HepG2 (cell line): ENCODE measurements around the gene LRFN2. TPM values are rescaled to one million over a fixed set of nuclear protein-coding genes. Genes with fewer than 3 reads are reported as not detected.

Experiments
- ATAC-seq: fragments of 200-7000 bp; cut with Tn5 transposase; 3 replicates; pipeline ENCODE4 v1.9.1; 2020; ENCODE audit warnings: mild to moderate bottlenecking, moderate library complexity
- BruUV-seq: library from RNA; stranded (reverse); fragments of 400-500 nt; replicated peaks from 2 replicates; lab custom pipeline; 2021; lab: Mats Ljungman, UMichigan
- CTCF ChIA-PET: fragments of 300-600 bp; formaldehyde crosslinking; extraction: SDS; loops from one replicate; lab custom pipeline; 2021; ENCODE audit warnings: low total read pairs, inconsistent platforms, low intra/inter-chr PET ratio; lab: Yijun Ruan, JAX
- POLR2A ChIA-PET: fragments of 350-600 bp; sonication (Branson Sonifier 250); formaldehyde crosslinking; loops from one replicate; lab custom pipeline; 2020; ENCODE audit warnings: antibody characterized with exemption, inconsistent platforms; lab: Yijun Ruan, JAX
- DNase-seq: peaks from one replicate; pipeline ENCODE4 v3.0.0-alpha.2; 2015; ENCODE audit warnings: low spot score
- FAIRE-seq: peaks from 3 replicates; lab custom pipeline; 2011; peaks lifted over from hg19 to GRCh38; lab: Jason Lieb, UNC
- H2AFZ ChIP-seq: one replicate; pipeline ENCODE4 v1.6.1; 2011; ENCODE audit warnings: low read length, inconsistent platforms
- H3K27ac ChIP-seq: fragments of 300-600 bp; 3 replicates; pipeline ENCODE4 v1.8.0; 2011; ENCODE audit warnings: mixed run types, mild to moderate bottlenecking, mixed read lengths, low read length, inconsistent platforms; ENCODE audit not compliant: insufficient read depth; ENCODE audit errors: extremely low read length
- H3K27me3 ChIP-seq, 2 experiments: fragments of 200-600 bp in 1 of 2; 2 replicates in 1 of 2; 3 replicates in 1 of 2; pipeline versions ENCODE4 v1.6.0 to v1.8.0; 2011; ENCODE audit warnings: low read length in 2 of 2, mild to moderate bottlenecking in 2 of 2, moderate library complexity in 2 of 2, inconsistent platforms in 1 of 2; ENCODE audit not compliant: insufficient read depth in 2 of 2, control insufficient read depth in 1 of 2
- H3K36me3 ChIP-seq, 2 experiments: fragments of 200-600 bp in 1 of 2; replicated peaks in 1 of 2; 2 replicates in 1 of 2; 3 replicates in 1 of 2; pipeline versions ENCODE4 v1.5.1 to v1.8.0; 2011; ENCODE audit warnings: low read length in 2 of 2, inconsistent platforms in 1 of 2; ENCODE audit not compliant: insufficient read depth in 2 of 2, control insufficient read depth in 1 of 2
- H3K4me1 ChIP-seq: 2 replicates; pipeline ENCODE4 v1.5.1; 2012; ENCODE audit warnings: low read length, inconsistent platforms; ENCODE audit not compliant: insufficient read depth
- H3K4me2 ChIP-seq: 2 replicates; pipeline ENCODE4 v1.6.0; 2011; ENCODE audit warnings: low read depth, low read length, inconsistent platforms
- H3K4me3 ChIP-seq, 3 experiments: fragments of 200-600 bp in 1 of 3; sonication (generic), shearing (Covaris generic) in 1 of 3; replicated peaks in 1 of 3; 2 replicates each; pipeline ENCODE4 v1.5.1; 2011 to 2016; ENCODE audit warnings: low read length in 3 of 3, inconsistent platforms in 2 of 3, low read depth in 2 of 3, mild to moderate bottlenecking in 2 of 3, control low read depth in 1 of 3, mixed read lengths in 1 of 3; ENCODE audit not compliant: insufficient read depth in 1 of 3
- H3K79me2 ChIP-seq: one replicate; pipeline ENCODE4 v1.6.1; 2011; ENCODE audit warnings: low read length, inconsistent platforms; ENCODE audit not compliant: insufficient read depth
- H3K9ac ChIP-seq: 2 replicates; pipeline ENCODE4 v1.6.0; 2011; ENCODE audit warnings: mild to moderate bottlenecking, low read depth, low read length, inconsistent platforms; ENCODE audit not compliant: insufficient read depth
- H3K9me3 ChIP-seq: 2 replicates; pipeline ENCODE4 v1.5.1; 2012; ENCODE audit warnings: mild to moderate bottlenecking, low read length
- H4K20me1 ChIP-seq: 2 replicates; pipeline ENCODE4 v1.6.0; 2011; ENCODE audit warnings: inconsistent platforms, mild to moderate bottlenecking, low read length, moderate library complexity; ENCODE audit not compliant: insufficient read depth
- CBX5 ChIP-seq: sonication (generic); formaldehyde crosslinking; IDR thresholded peaks from 2 replicates; pipeline ENCODE4 v1.4.0; 2020; ENCODE audit warnings: missing genetic modification reagents, borderline replicate concordance
- MYPOP ChIP-seq: sonication (generic); formaldehyde crosslinking; IDR thresholded peaks from 2 replicates; pipeline ENCODE4 v1.8.1; 2023; ENCODE audit warnings: mild to moderate bottlenecking, moderate library complexity, missing genetic modification reagents
- NFKB2 ChIP-seq: sonication (generic); formaldehyde crosslinking; IDR thresholded peaks from 2 replicates; pipeline ENCODE4 v1.4.0; 2020; ENCODE audit warnings: missing genetic modification reagents, borderline replicate concordance
- RBFOX2 ChIP-seq: fragments of 200-400 bp; formaldehyde crosslinking; IDR thresholded peaks from 2 replicates; pipeline ENCODE4 v1.6.1; 2017; ENCODE audit warnings: low read depth, mild to moderate bottlenecking, low read length
- RFX1 ChIP-seq: fragments of 450-650 bp; IDR thresholded peaks from 2 replicates; pipeline ENCODE4 v1.6.1; 2017
- ZNF205 ChIP-seq: IDR thresholded peaks from 2 replicates; pipeline ENCODE4 v1.6.1; 2018; ENCODE audit warnings: missing biosample characterization, missing genetic modification reagents
- ZNF24 ChIP-seq: fragments of 450-650 bp; IDR thresholded peaks from 2 replicates; pipeline ENCODE4 v1.6.1; 2017; ENCODE audit warnings: antibody characterized with exemption, mild to moderate bottlenecking
- ZNF350 ChIP-seq: sonication (generic); formaldehyde crosslinking; IDR thresholded peaks from 2 replicates; pipeline ENCODE4 v1.4.0; 2020; ENCODE audit warnings: mild to moderate bottlenecking, low read depth, missing genetic modification reagents, borderline replicate concordance
- ZNF724P ChIP-seq: sonication (generic); formaldehyde crosslinking; IDR thresholded peaks from 2 replicates; pipeline ENCODE4 v1.8.0; 2022; ENCODE audit warnings: missing genetic modification reagents, borderline replicate concordance
- ZSCAN5A ChIP-seq: sonication (generic); formaldehyde crosslinking; IDR thresholded peaks from 2 replicates; pipeline ENCODE4 v1.8.0; 2022; ENCODE audit warnings: mild to moderate bottlenecking, missing genetic modification reagents, borderline replicate concordance
- WGBS: methylation state at CpG from one replicate; pipeline ENCODE4 v1.1.6; 2017; ENCODE audit warnings: low lambda C conversion rate; 5-methylcytosine and 5-hydroxymethylcytosine counted together
- in situ Hi-C: cut with HindIII; loops from 2 replicates; pipeline ENCODE4 v1.10.0; 2017; ENCODE audit warnings: low pct_unique_long_range_greater_than_20kb; ENCODE audit not compliant: extremely low pct_ligation_motif_present
- intact Hi-C: fragments of 100-400 bp; cut with micrococcal nuclease; formaldehyde crosslinking; loops from one replicate; pipeline ENCODE4 v1.10.0; 2022; ENCODE audit not compliant: unreplicated experiment
- polyA plus RNA-seq, 8 experiments: library from polyadenylated mRNA; depleted of rRNA in 3 of 8; stranded (reverse) in 7 of 8; unstranded in 1 of 8; fragments of >200 nt; fragmentation: Illumina TruSeq in 4 of 8; extraction: Trizol in 4 of 8; gene quantifications; 2 replicates each; pipeline versions ENCODE4 v1.2.1 to v1.2.3, GENCODE V29; 2011 to 2016; ENCODE audit warnings: low read depth in 4 of 8, missing spikeins in 1 of 8, mixed read lengths in 1 of 8; ENCODE audit not compliant: insufficient read depth in 1 of 8
- total RNA-seq, 5 experiments: library from RNA; depleted of rRNA; stranded (reverse); fragments of >200 nt; fragmentation: Illumina TruSeq; extraction: Trizol; gene quantifications; 2 replicates each; pipeline ENCODE4 v1.2.3, GENCODE V29; 2016; ENCODE audit warnings: low read depth in 1 of 5
- TF ChIP-seq, protein P1 (sequence below): sonication (generic); formaldehyde crosslinking; IDR thresholded peaks from 2 replicates; pipeline ENCODE4 v1.9.0; 2021; ENCODE audit warnings: missing genetic modification reagents, mild to moderate bottlenecking, borderline replicate concordance

The LRFN2 gene
- total and polyA plus RNA-seq, 2 of the 13 experiments (the other 11 are each of a cell fraction or from before 2014, with no cell fraction given) = not detected

DNA sequence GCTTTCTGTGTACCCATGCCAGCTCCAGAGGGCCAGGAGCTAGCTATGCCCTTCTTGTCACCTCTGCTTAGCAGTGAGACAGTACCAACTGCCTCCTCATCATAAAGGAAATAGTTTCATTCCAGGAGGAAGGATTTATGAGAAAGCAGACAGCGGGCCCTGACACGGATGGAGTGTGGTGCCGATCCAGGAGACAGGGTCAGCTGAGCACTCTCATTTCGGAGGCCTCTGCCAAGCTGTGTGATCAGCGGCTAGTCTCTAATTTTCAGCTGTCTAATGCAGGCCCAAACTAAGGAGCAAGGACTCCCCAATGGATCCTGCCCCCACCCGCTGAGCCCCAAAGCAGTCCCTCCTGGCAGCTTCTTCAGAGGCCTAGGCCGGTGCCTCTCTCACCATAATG, 103.1 kb downstream of the LRFN2 start (continued):
- TF ChIP-seq MYPOP = no peak
- TF ChIP-seq ZNF205 (CRISPR knock-in tag) = no peak
- TF ChIP-seq ZNF24 = no peak
- no peak for TF ChIP-seq ZSCAN5A
- TF ChIP-seq ZNF724P = no peak
- TF ChIP-seq ZNF350 (CRISPR knock-in tag) = no peak
- no peak for TF ChIP-seq NFKB2
- TF ChIP-seq RBFOX2 = no peak
- TF ChIP-seq, protein P1, sequence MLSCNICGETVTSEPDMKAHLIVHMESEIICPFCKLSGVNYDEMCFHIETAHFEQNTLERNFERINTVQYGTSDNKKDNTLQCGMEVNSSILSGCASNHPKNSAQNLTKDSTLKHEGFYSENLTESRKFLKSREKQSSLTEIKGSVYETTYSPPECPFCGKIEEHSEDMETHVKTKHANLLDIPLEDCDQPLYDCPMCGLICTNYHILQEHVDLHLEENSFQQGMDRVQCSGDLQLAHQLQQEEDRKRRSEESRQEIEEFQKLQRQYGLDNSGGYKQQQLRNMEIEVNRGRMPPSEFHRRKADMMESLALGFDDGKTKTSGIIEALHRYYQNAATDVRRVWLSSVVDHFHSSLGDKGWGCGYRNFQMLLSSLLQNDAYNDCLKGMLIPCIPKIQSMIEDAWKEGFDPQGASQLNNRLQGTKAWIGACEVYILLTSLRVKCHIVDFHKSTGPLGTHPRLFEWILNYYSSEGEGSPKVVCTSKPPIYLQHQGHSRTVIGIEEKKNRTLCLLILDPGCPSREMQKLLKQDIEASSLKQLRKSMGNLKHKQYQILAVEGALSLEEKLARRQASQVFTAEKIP (CRISPR knock-in tag) = no peak

DNA sequence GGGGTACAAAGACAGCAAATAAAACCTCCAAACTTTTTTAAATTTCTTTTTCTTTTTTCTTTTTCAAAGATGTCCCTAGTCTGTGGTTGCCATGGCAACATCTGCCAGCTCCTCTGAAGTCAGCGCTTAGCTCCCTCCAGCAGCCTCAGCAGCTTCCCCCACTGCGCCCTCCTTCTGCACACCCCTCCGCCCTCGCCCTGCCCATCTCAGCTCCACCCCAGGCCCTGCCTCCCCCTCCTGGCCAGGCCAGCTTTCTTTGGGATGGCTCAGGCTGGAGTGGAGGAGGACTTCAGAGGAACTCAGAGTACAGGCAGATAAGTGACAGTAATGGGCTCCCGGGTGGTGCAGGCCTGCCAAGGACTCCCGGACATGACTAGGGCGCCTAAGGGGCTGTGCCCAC, 104.6 kb downstream of the LRFN2 start:
- TF ChIP-seq RFX1 = peak; percentile 28; the same call in 1 of the 2 replicates
- TF ChIP-seq CBX5 (CRISPR knock-in tag) = no peak
- H3K27me3 ChIP-seq = peaks cover 1 to 29% of the 10 kb centered on the region in 2 experiments; a peak in 3 of 5 replicates
- ChIA-PET CTCF (no interaction called here), POLR2A (no interaction called here)
- no peaks in the 10 kb centered on the region for H3K79me2 ChIP-seq
- H3K4me1 ChIP-seq = no peaks in the 10 kb centered on the region
- FAIRE-seq (no peak), DNase-seq (no peak), ATAC-seq (no peak; the same call in 2 of the 3 replicates)
- H2AFZ ChIP-seq = no peak overlapping the region
- 18% methylated on average over 7 of the region's 7 CpGs for WGBS
- no peak overlapping the region for H3K4me2 ChIP-seq
- no peak overlapping the region for H3K27ac ChIP-seq
- no peaks in the 10 kb centered on the region for H3K36me3 ChIP-seq
- in situ Hi-C loops (no loop called here), intact Hi-C loops (no loop called here)
- BruUV-seq = no TSS peak
- H4K20me1 ChIP-seq = no peaks in the 10 kb centered on the region
- H3K4me3 ChIP-seq = no peak overlapping the region
- H3K9ac ChIP-seq = no peak overlapping the region
- H3K9me3 ChIP-seq = no peaks in the 10 kb centered on the region
